ENCODE results near the gene NUDT2. TPM values are rescaled to one million over a fixed set of nuclear protein-coding genes. Genes with fewer than 3 reads are reported as not detected.

NUDT2 gene
- total RNA-seq, 1 donor from 2014 or later, result 32.9 TPM

DNA sequence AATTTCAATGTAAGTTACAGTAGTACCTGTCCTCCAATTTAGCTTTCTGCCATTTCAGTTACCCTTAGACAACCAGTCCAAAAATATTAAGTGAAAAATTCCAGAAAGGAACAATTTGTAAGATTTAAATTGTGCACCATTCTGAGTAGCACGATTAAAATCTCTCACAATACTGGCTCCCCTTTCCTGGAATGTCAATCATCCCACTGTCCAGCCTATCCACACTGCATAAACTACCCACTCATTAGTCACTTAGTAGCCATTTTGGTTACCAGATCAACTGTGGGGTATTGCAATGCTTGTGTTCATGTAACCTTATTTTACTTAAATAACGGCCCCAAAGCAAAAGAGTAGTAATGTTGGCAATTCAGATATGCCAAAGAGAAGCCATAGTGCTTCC is 11.9 kb upstream of the NUDT2 start:
- H3K36me3 ChIP-seq (ENCODE audit: control insufficient read depth in 3 of 3, insufficient read depth in 3 of 3, low read length in 3 of 3), result no peaks in the 10 kb centered on the region
- no peak overlapping the region for H3K4me3 ChIP-seq (ENCODE audit: low read length in 3 of 3)
- no peaks in the 10 kb centered on the region for H3K4me1 ChIP-seq (ENCODE audit: control insufficient read depth in 3 of 3, insufficient read depth in 3 of 3, low read length in 3 of 3)
- H3K27me3 ChIP-seq (ENCODE audit: control insufficient read depth in 3 of 3, insufficient read depth in 3 of 3, low read length in 3 of 3), result no peaks in the 10 kb centered on the region
- H3K27ac ChIP-seq (ENCODE audit: low read depth, low read length), result no peak overlapping the region
- no peak overlapping the region for H3K9ac ChIP-seq (ENCODE audit: low read depth in 1 of 3, low read length in 3 of 3)
- H3K9me3 ChIP-seq (ENCODE audit: control insufficient read depth in 3 of 3, low read length in 3 of 3), result no peaks in the 10 kb centered on the region

DNA sequence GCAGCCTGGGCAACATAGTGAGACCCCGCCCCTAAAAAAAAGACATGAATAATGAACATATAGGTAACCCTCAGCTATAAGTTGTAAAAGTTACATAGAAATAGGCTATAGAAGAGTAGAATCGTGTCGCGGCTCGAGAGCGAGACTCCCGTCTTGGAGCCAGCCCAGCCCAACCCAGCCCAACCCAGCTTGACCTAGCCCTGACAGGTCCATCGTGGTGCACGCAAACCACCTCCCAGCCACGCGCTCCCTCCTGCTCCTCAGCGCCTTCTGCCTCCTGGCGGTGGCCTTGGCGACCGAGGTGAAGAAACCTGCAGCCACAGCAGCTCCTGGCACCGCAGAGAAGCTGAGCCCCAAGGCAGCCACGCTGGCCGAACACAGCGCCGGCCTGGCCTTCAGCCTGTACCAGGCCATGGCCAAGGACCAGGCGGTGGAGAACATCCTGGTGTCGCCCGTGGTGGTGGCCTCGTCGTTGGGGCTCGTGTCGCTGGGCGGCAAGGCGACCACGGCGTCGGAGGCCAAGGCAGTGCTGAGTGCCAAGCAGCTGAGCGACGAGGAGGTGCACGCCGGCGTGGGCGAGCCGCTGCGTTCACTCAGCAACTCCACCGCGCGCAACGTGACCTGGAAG is 11.1 kb upstream of the NUDT2 start:
- Histone ChIP-seq H3K27me3 (ENCODE audit: control insufficient read depth in 3 of 3, insufficient read depth in 3 of 3, low read length in 3 of 3) (no peaks in the 10 kb centered on the region), H3K36me3 (ENCODE audit: control insufficient read depth in 3 of 3, insufficient read depth in 3 of 3, low read length in 3 of 3) (no peaks in the 10 kb centered on the region), H3K4me1 (ENCODE audit: control insufficient read depth in 3 of 3, insufficient read depth in 3 of 3, low read length in 3 of 3) (no peaks in the 10 kb centered on the region), H3K4me3 (ENCODE audit: low read length in 3 of 3) (no peak overlapping the region), H3K9ac (ENCODE audit: low read depth in 1 of 3, low read length in 3 of 3) (no peak overlapping the region), H3K9me3 (ENCODE audit: control insufficient read depth in 3 of 3, low read length in 3 of 3) (no peaks in the 10 kb centered on the region), H3K27ac (ENCODE audit: low read depth, low read length) (no peak overlapping the region)

DNA sequence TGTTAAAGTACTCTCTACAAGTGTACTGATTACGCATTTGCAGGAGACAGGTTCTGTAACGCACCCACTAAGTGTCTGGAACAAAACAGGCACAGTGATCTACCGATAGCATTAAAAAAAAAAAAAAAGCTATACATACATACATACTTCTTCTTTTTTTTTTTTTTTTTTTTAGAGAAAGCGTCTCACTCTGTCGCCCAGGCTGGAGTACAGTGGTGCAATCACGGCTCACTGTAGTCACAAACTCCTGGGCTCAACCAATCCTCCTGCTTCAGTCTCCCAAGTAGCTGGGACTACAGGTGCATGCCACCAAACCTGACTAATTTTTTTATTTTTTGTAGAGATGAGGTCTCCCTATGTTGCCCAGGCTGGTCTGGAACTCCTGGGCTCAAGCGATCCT is 7.9 kb upstream of the NUDT2 start:
- Histone ChIP-seq H3K4me3 (ENCODE audit: low read length in 3 of 3) (no peak overlapping the region), H3K27me3 (ENCODE audit: control insufficient read depth in 3 of 3, insufficient read depth in 3 of 3, low read length in 3 of 3) (no peaks in the 10 kb centered on the region), H3K4me1 (ENCODE audit: control insufficient read depth in 3 of 3, insufficient read depth in 3 of 3, low read length in 3 of 3) (no peaks in the 10 kb centered on the region)

DNA sequence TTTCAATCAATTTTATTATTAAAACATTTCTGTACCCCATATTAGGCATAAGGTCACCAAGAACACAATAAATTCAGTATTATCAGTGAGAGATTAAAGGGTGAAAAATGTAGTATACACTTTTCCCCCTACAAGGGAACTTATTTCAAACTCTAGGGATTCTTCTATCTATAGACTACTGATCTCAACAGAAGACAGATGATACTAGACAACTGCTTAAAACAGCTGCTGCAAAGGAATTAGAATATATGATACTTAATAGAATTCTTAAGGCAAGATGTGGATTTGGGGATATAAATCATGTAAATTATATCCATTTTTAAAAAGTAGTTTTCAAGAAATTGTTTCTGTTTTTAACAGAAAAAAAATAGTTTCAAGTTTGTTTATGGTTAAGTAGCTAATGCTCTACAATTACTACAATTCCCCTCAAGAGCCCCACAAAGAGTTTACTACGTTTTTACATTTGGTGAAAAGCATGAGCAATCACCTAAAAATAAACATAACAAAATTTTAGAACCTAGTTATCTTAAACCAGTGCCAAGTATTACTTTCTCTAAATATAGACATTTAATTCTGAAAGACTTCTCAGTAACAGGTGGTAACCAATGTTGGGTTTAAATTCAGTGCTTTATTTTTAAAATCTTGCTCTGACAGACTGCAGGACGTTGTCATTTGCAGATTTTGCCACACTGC is 6.3 kb upstream of the NUDT2 start:
- H3K27ac ChIP-seq (ENCODE audit: low read depth, low read length), result peak overlapping the region; percentile 38
- H3K9me3 ChIP-seq (ENCODE audit: control insufficient read depth in 3 of 3, low read length in 3 of 3), result no peaks in the 10 kb centered on the region
- no peak overlapping the region for H3K9ac ChIP-seq (ENCODE audit: low read depth in 1 of 3, low read length in 3 of 3)
- no peaks in the 10 kb centered on the region for H3K36me3 ChIP-seq (ENCODE audit: control insufficient read depth in 3 of 3, insufficient read depth in 3 of 3, low read length in 3 of 3)
- no peaks in the 10 kb centered on the region for H3K4me1 ChIP-seq (ENCODE audit: control insufficient read depth in 3 of 3, insufficient read depth in 3 of 3, low read length in 3 of 3)
- H3K4me3 ChIP-seq (ENCODE audit: low read length in 3 of 3), result no peak overlapping the region
- H3K27me3 ChIP-seq (ENCODE audit: control insufficient read depth in 3 of 3, insufficient read depth in 3 of 3, low read length in 3 of 3), result no peaks in the 10 kb centered on the region

More for the DNA sequence above, 7.9 kb upstream of the NUDT2 start:
- no peak overlapping the region for H3K9ac ChIP-seq (ENCODE audit: low read depth in 1 of 3, low read length in 3 of 3)
- no peaks in the 10 kb centered on the region for H3K9me3 ChIP-seq (ENCODE audit: control insufficient read depth in 3 of 3, low read length in 3 of 3)
- H3K27ac ChIP-seq (ENCODE audit: low read depth, low read length), result no peak overlapping the region
- no peaks in the 10 kb centered on the region for H3K36me3 ChIP-seq (ENCODE audit: control insufficient read depth in 3 of 3, insufficient read depth in 3 of 3, low read length in 3 of 3)

DNA sequence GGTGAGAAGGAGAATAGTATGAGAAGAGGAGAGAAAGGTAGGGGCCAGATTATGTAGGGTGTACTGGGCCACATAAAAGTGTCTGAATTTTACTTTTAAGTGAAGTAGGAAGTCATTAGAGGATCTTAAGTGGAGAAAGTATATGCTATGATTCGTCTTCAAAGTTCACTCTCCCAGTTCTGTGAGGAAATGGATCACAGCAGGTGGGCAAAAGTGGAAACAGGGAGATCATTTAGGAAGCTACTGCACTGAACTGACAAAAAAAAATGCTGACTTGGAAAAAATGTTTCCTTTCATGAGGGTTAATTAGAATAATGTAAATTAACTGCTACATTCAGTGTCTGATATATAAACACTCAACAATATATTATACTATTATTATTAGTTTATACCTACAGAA is 2.7 kb upstream of the NUDT2 start:
- Histone ChIP-seq H3K4me3 (ENCODE audit: low read length in 3 of 3) (no peak overlapping the region), H3K36me3 (ENCODE audit: control insufficient read depth in 3 of 3, insufficient read depth in 3 of 3, low read length in 3 of 3) (no peaks in the 10 kb centered on the region), H3K4me1 (ENCODE audit: control insufficient read depth in 3 of 3, insufficient read depth in 3 of 3, low read length in 3 of 3) (peaks cover 11 to 14% (median 11%) of the 10 kb centered on the region in 3 donors), H3K27ac (ENCODE audit: low read depth, low read length) (no peak overlapping the region), H3K9ac (ENCODE audit: low read depth in 1 of 3, low read length in 3 of 3) (no peak overlapping the region), H3K27me3 (ENCODE audit: control insufficient read depth in 3 of 3, insufficient read depth in 3 of 3, low read length in 3 of 3) (no peaks in the 10 kb centered on the region), H3K9me3 (ENCODE audit: control insufficient read depth in 3 of 3, low read length in 3 of 3) (no peaks in the 10 kb centered on the region)

DNA sequence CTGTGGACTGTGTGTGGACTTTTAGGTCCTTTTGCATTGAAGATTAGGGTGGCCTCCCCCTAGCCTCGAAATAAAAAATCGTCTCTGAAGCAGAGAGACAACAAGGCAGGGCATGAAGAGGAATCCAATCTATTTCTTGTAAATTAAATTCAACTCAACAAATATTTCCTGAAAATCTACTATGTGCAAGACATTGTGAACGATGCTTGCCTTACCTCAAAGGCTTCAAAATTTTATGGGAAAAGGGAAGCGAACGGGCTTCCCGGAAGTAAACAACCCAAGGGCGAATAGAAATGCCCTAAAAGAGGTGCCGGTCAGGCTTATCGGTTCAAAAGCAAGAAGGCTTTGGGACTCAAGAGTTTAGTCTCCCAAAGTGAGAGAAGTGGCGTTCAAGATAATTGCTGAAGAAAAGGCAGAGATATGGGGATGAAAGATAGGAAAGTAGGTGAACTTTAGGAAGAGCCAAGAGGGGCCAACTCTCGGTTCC is 826 bp upstream of the NUDT2 start:
- H3K9me3 ChIP-seq (ENCODE audit: control insufficient read depth in 3 of 3, low read length in 3 of 3), result no peaks in the 10 kb centered on the region
- H3K9ac ChIP-seq (ENCODE audit: low read depth in 1 of 3, low read length in 3 of 3), result peak overlapping the region; percentile 61 to 75 (median 64)
- peak overlapping the region; percentile 79 to 90 (median 85) for H3K4me3 ChIP-seq (ENCODE audit: low read length in 3 of 3)
- H3K4me1 ChIP-seq (ENCODE audit: control insufficient read depth in 3 of 3, insufficient read depth in 3 of 3, low read length in 3 of 3), result peaks cover 11 to 23% (median 13%) of the 10 kb centered on the region in 3 donors
- peak overlapping the region; percentile 19 for H3K27ac ChIP-seq (ENCODE audit: low read depth, low read length)
- no peaks in the 10 kb centered on the region for H3K27me3 ChIP-seq (ENCODE audit: control insufficient read depth in 3 of 3, insufficient read depth in 3 of 3, low read length in 3 of 3)
- no peaks in the 10 kb centered on the region for H3K36me3 ChIP-seq (ENCODE audit: control insufficient read depth in 3 of 3, insufficient read depth in 3 of 3, low read length in 3 of 3)

DNA sequence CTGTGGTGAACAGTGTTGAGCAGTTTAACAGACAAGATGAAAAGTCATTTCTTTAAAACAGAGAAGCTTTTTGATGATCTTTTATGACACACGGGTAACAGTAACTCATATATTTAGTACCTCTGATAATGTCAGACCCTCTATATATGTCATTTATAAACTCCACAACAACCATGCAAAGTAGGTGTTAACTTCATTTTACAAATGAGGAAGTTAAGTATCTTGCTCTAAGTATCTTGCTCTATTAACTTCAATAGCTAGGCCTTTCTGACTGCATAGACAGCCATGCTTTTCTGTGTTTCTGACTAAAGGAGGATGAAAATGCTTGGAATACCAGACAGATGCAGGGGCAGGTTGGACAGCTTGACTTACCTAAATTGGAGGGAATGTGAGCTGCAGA is 1.8 kb downstream of the NUDT2 start:
- Histone ChIP-seq H3K27ac (ENCODE audit: low read depth, low read length) (no peak overlapping the region), H3K27me3 (ENCODE audit: control insufficient read depth in 3 of 3, insufficient read depth in 3 of 3, low read length in 3 of 3) (no peaks in the 10 kb centered on the region), H3K9ac (ENCODE audit: low read depth in 1 of 3, low read length in 3 of 3) (no peak overlapping the region), H3K9me3 (ENCODE audit: control insufficient read depth in 3 of 3, low read length in 3 of 3) (no peaks in the 10 kb centered on the region), H3K36me3 (ENCODE audit: control insufficient read depth in 3 of 3, insufficient read depth in 3 of 3, low read length in 3 of 3) (peaks cover 0 to 2% (median 0%) of the 10 kb centered on the region in 3 donors), H3K4me1 (ENCODE audit: control insufficient read depth in 3 of 3, insufficient read depth in 3 of 3, low read length in 3 of 3) (peaks cover 11 to 28% (median 13%) of the 10 kb centered on the region in 3 donors), H3K4me3 (ENCODE audit: low read length in 3 of 3) (no peak overlapping the region)

DNA sequence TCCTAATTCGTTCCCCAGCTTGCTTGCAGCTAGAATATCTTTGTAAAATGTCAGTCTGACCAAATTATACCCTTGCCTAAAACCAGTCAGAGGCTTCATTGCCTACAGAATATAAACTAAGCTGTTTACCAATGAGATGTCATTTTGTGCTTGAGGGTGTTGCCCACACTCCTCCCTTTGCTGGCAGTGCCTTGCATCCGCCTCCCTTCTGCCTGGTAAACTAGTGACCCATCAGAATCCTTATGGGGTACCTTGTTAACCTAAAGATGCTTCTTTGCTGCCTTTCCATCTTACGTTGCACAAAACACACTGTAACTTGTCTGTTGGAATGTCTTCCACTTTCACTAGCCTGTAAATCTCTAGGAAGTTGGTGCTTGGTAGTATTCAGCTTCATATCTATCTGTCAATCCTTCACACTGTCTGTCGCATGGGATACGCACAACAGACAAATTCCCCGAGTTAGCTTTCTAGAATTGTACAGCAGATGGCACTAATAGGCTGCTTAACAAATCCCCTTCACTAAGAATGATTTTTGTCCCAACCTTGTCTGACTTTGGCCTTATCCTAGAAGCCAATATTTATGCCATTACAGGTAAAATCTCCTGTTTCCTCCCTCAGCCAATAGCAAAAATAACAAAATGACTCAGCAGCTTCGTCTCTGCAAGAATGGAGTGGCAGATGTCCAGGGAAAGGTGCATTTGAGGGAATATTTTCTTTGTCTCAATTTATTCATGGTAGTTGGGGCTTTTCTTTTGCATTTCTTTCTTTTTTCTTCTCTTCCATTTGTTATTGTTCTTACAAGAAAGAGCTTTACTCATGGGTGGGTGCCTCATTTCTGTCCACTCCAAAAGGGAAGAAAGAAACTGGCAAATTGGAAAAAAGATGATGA is 3.0 kb downstream of the NUDT2 start:
- Histone ChIP-seq H3K36me3 (ENCODE audit: control insufficient read depth in 3 of 3, insufficient read depth in 3 of 3, low read length in 3 of 3) (peaks cover 0 to 2% (median 0%) of the 10 kb centered on the region in 3 donors), H3K4me1 (ENCODE audit: control insufficient read depth in 3 of 3, insufficient read depth in 3 of 3, low read length in 3 of 3) (peaks cover 11 to 28% (median 13%) of the 10 kb centered on the region in 3 donors), H3K9me3 (ENCODE audit: control insufficient read depth in 3 of 3, low read length in 3 of 3) (no peaks in the 10 kb centered on the region), H3K27me3 (ENCODE audit: control insufficient read depth in 3 of 3, insufficient read depth in 3 of 3, low read length in 3 of 3) (no peaks in the 10 kb centered on the region), H3K4me3 (ENCODE audit: low read length in 3 of 3) (no peak overlapping the region), H3K9ac (ENCODE audit: low read depth in 1 of 3, low read length in 3 of 3) (no peak overlapping the region), H3K27ac (ENCODE audit: low read depth, low read length) (no peak overlapping the region)

DNA sequence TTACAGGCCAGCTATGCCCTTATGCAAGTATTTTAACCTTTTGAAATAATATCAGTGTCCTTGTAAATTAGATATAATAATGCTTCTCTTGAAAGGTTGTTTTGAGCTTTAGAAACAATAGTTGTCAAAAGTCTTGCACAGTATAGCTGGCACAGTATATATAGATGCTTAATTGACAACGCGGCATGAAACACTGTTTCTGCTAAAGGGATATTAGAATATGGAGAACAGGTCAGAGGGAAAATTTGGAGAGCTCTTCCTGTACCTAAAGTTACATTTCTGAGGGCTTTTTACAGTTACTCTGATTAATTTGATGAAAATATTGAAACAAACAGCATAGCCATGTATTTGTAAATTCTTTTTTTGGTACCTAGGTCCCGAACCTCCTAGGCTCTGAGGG is 4.5 kb downstream of the NUDT2 start:
- Histone ChIP-seq H3K36me3 (ENCODE audit: control insufficient read depth in 3 of 3, insufficient read depth in 3 of 3, low read length in 3 of 3) (peaks cover 0 to 6% (median 4%) of the 10 kb centered on the region in 3 donors), H3K9me3 (ENCODE audit: control insufficient read depth in 3 of 3, low read length in 3 of 3) (no peaks in the 10 kb centered on the region), H3K27ac (ENCODE audit: low read depth, low read length) (no peak overlapping the region), H3K27me3 (ENCODE audit: control insufficient read depth in 3 of 3, insufficient read depth in 3 of 3, low read length in 3 of 3) (no peaks in the 10 kb centered on the region), H3K9ac (ENCODE audit: low read depth in 1 of 3, low read length in 3 of 3) (no peak overlapping the region), H3K4me1 (ENCODE audit: control insufficient read depth in 3 of 3, insufficient read depth in 3 of 3, low read length in 3 of 3) (peaks cover 10 to 32% (median 17%) of the 10 kb centered on the region in 3 donors), H3K4me3 (ENCODE audit: low read length in 3 of 3) (no peak overlapping the region)
